Measurements from ENCODE around the gene TMEM259. TPM values are rescaled to one million over a fixed set of nuclear protein-coding genes. Genes with fewer than 3 reads are reported as not detected.

TMEM259 gene
- total RNA-seq (180 TPM), polyA plus RNA-seq (ENCODE audit: insufficient read depth, low read depth, low replicate concordance) (129 TPM)
- long read RNA-seq, donor 1, transcript TMEM259-202 (11 exons, 2,748 nt) = major isoform, 12 of 54 reads
- long read RNA-seq, donor 1, transcript TMEM259-208 (1 exons, 1,637 nt) = minor isoform, 11 of 54 reads
- long read RNA-seq, donor 1, partial matches to known transcripts = 30 of 54 reads
- long read RNA-seq, donor 1, other reads (novel, unspliced or antisense) = 0 of 54 reads
- long read RNA-seq, donor 2, transcript TMEM259-202 (11 exons, 2,748 nt) = minor isoform, 5 of 44 reads
- long read RNA-seq, donor 2, transcript TMEM259-208 (1 exons, 1,637 nt) = major isoform, 16 of 44 reads
- long read RNA-seq, donor 2, partial matches to known transcripts = 22 of 44 reads
- long read RNA-seq, donor 2, other reads (novel, unspliced or antisense) = 0 of 44 reads
- long read RNA-seq, donor 3, transcript TMEM259-208 (1 exons, 1,637 nt) = minor isoform, 15 of 58 reads
- long read RNA-seq, donor 3, transcript TMEM259-202 (11 exons, 2,748 nt) = major isoform, 16 of 58 reads
- long read RNA-seq, donor 3, partial matches to known transcripts = 16 of 58 reads
- long read RNA-seq, donor 3, other reads (novel, unspliced or antisense) = 11 of 58 reads
- long read RNA-seq, donor 4, transcript TMEM259-202 (11 exons, 2,748 nt) = major isoform, 15 of 43 reads
- long read RNA-seq, donor 4, transcript TMEM259-208 (1 exons, 1,637 nt) = major isoform, 15 of 43 reads
- long read RNA-seq, donor 4, partial matches to known transcripts = 12 of 43 reads
- long read RNA-seq, donor 4, other reads (novel, unspliced or antisense) = 0 of 43 reads
- long read RNA-seq, donor 5, partial matches to known transcripts = 0 of 4 reads
- long read RNA-seq, donor 5, other reads (novel, unspliced or antisense) = 0 of 4 reads
- long read RNA-seq, donor 6, transcript TMEM259-208 (1 exons, 1,637 nt) = major isoform, 16 of 35 reads
- long read RNA-seq, donor 6, partial matches to known transcripts = 15 of 35 reads
- long read RNA-seq, donor 6, other reads (novel, unspliced or antisense) = 0 of 35 reads
- long read RNA-seq, donor 7, transcript TMEM259-202 (11 exons, 2,748 nt) = minor isoform, 87 of 439 reads
- long read RNA-seq, donor 7, transcript TMEM259-208 (1 exons, 1,637 nt) = major isoform, 164 of 439 reads
- long read RNA-seq, donor 7, partial matches to known transcripts = 33 of 439 reads
- long read RNA-seq, donor 7, other reads (novel, unspliced or antisense) = 150 of 439 reads
- long read RNA-seq, donor 8, transcript TMEM259-208 (1 exons, 1,637 nt) = major isoform, 21 of 134 reads
- long read RNA-seq, donor 8, transcript TMEM259-202 (11 exons, 2,748 nt) = minor isoform, 7 of 134 reads
- long read RNA-seq, donor 8, partial matches to known transcripts = 106 of 134 reads
- long read RNA-seq, donor 8, other reads (novel, unspliced or antisense) = 0 of 134 reads
- long read RNA-seq, donor 9, transcript TMEM259-208 (1 exons, 1,637 nt) = major isoform, 7 of 23 reads
- long read RNA-seq, donor 9, partial matches to known transcripts = 13 of 23 reads
- long read RNA-seq, donor 9, other reads (novel, unspliced or antisense) = 0 of 23 reads
- long read RNA-seq, donor 10, transcript TMEM259-208 (1 exons, 1,637 nt) = major isoform, 20 of 31 reads
- long read RNA-seq, donor 10, partial matches to known transcripts = 8 of 31 reads
- long read RNA-seq, donor 10, other reads (novel, unspliced or antisense) = 0 of 31 reads

DNA sequence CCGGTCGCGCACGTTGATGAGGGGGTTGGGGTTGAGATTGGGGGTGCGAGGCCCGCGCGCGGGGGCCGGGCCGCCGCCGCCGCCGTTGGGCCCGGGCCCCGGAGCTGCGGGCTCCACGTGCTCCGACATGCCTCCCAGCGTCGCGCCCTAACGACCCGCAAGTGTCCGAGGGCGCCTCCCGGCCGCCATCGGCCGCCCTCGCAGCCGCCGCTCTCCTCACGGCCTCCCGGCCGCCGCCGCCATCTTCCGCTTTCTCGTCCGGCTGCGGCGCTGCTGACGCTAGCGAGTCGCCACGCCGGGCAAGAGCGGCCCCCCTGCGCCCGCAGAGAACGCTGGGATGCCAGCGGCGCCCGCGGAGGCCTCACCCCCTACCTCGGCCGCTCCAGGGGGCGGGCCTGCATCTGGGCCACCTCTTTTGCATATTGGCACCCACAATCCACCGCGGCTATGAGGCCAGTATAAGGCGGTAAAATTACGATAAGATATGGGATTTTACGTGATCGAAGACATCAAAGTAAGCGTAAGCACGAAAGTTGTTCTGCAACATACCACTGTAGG, at the start of gene TMEM259:
Gene TMEM259, minus strand, starts transcription at position 256 of the 558 bp plus-strand sequence. Its CDS starts 127 bp downstream, at position 129.
- TF ChIP-seq, protein P1, sequence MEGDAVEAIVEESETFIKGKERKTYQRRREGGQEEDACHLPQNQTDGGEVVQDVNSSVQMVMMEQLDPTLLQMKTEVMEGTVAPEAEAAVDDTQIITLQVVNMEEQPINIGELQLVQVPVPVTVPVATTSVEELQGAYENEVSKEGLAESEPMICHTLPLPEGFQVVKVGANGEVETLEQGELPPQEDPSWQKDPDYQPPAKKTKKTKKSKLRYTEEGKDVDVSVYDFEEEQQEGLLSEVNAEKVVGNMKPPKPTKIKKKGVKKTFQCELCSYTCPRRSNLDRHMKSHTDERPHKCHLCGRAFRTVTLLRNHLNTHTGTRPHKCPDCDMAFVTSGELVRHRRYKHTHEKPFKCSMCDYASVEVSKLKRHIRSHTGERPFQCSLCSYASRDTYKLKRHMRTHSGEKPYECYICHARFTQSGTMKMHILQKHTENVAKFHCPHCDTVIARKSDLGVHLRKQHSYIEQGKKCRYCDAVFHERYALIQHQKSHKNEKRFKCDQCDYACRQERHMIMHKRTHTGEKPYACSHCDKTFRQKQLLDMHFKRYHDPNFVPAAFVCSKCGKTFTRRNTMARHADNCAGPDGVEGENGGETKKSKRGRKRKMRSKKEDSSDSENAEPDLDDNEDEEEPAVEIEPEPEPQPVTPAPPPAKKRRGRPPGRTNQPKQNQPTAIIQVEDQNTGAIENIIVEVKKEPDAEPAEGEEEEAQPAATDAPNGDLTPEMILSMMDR (IDR thresholded peaks at IDR 0.05; ENCODE audit: borderline replicate concordance, extremely low read depth, insufficient read depth) = no peak
- peak within 1 kb of the TSS; percentile 91 to 98 for H3K27ac ChIP-seq (ENCODE audit: low read depth in 2 of 2, low read length in 2 of 2)
- peaks cover 0 to 39% (median 8%) of the 10 kb centered on the region in 3 donors for H3K4me1 ChIP-seq (ENCODE audit: control insufficient read depth in 2 of 3, insufficient read depth in 2 of 3, low read depth in 1 of 3, low read length in 3 of 3)
- FAIRE-seq = no peak
- DNase-seq = peak; percentile 97 to 99 (median 99)
- no peaks in the 10 kb centered on the region for H3K27me3 ChIP-seq (ENCODE audit: control insufficient read depth, insufficient read depth, low read length)
- peak within 1 kb of the TSS; percentile 56 to 84 (median 78) for H3K9ac ChIP-seq (ENCODE audit: low read length in 3 of 3)
- intact Hi-C loops (cut with DNase I) = no loop called here
- peak within 1 kb of the TSS; percentile 80 to 84 (median 82) for H3K4me3 ChIP-seq (ENCODE audit: low read length in 3 of 3)
- H3K36me3 ChIP-seq (ENCODE audit: control insufficient read depth in 2 of 3, insufficient read depth in 3 of 3, low read length in 3 of 3) = no peaks in the 10 kb centered on the region
- H3K9me3 ChIP-seq (ENCODE audit: control insufficient read depth in 2 of 3, insufficient read depth in 1 of 3, low read length in 3 of 3) = no peaks in the 10 kb centered on the region

DNA sequence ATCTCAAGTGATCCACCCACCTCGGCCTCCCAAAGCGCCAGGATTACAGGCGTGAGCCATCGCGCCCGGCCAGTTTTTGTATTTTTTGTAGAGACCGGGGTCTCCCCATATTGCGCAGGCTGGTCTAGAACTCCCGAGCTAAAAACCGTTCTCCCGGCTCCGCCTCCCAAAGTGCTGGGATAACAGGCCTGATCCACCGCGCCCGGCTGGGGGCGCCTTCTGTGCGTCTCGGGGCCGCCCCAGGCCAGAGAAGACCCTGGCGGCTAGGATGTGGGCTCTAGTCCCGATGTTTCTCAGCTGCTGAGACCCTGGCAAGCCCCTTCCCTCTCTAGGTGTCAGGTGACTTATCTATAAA, 49.6 kb upstream of the TMEM259 start:
- FAIRE-seq (no peak), DNase-seq (no peak)
- intact Hi-C loops (cut with DNase I) = no loop called here
- H3K27ac ChIP-seq (ENCODE audit: low read depth in 2 of 2, low read length in 2 of 2) = no peak overlapping the region
- no peak overlapping the region for H3K9ac ChIP-seq (ENCODE audit: low read length in 3 of 3)
- no peak overlapping the region for H3K4me3 ChIP-seq (ENCODE audit: low read length in 3 of 3)
- no peaks in the 10 kb centered on the region for H3K36me3 ChIP-seq (ENCODE audit: control insufficient read depth in 2 of 3, insufficient read depth in 3 of 3, low read length in 3 of 3)
- peaks cover 0 to 11% (median 0%) of the 10 kb centered on the region in 3 donors for H3K4me1 ChIP-seq (ENCODE audit: control insufficient read depth in 2 of 3, insufficient read depth in 2 of 3, low read depth in 1 of 3, low read length in 3 of 3)
- H3K27me3 ChIP-seq (ENCODE audit: control insufficient read depth, insufficient read depth, low read length) = peaks cover 20% of the 10 kb centered on the region
- H3K9me3 ChIP-seq (ENCODE audit: control insufficient read depth in 2 of 3, insufficient read depth in 1 of 3, low read length in 3 of 3) = no peaks in the 10 kb centered on the region
- TF ChIP-seq, protein P1 (IDR thresholded peaks at IDR 0.05; ENCODE audit: borderline replicate concordance, extremely low read depth, insufficient read depth) = no peak

All from kidney (tissue), 22 donors.